ENCODE results near the gene OBP2B. TPM values are rescaled to one million over a fixed set of nuclear protein-coding genes. Genes with fewer than 3 reads are reported as not detected.

Gene OBP2B
- polyA plus RNA-seq, 1 experiment = not detected

- Histone ChIP-seq H3K9me3 (ENCODE audit: control insufficient read depth, insufficient read depth, low read length) (peaks cover 8% of the 10 kb centered on the region; the same call in 1 of the 2 replicates), H3K4me3 (ENCODE audit: low read depth, low read length) (no peak overlapping the region), H3K27me3 (ENCODE audit: control insufficient read depth, insufficient read depth, low read length) (peaks cover 17% of the 10 kb centered on the region), H3K27ac (ENCODE audit: low read depth, low read length) (no peak overlapping the region)
- POLR2A ChIA-PET = no interaction called here
- no peak for DNase-seq (ENCODE audit: low read depth, low spot score)
- CTCF ChIA-PET = no interaction called here
- TF ChIP-seq CTCF (IDR thresholded peaks at IDR 0.05; ENCODE audit: low read depth, low read length) = no peak
Observed at GRCh38 chr9:133204335-133204992, 4.6 kb downstream of the OBP2B start.

GRCh38 chr9:133203506-133204075 lies 5.5 kb downstream of the OBP2B start:
- no peak for TF ChIP-seq CTCF (IDR thresholded peaks at IDR 0.05; ENCODE audit: low read depth, low read length)
- ChIA-PET CTCF (no interaction called here), POLR2A (no interaction called here)
- DNase-seq (ENCODE audit: low read depth, low spot score) = no peak
- Histone ChIP-seq H3K4me3 (ENCODE audit: low read depth, low read length) (no peak overlapping the region), H3K9me3 (ENCODE audit: control insufficient read depth, insufficient read depth, low read length) (peaks cover 8% of the 10 kb centered on the region; the same call in 1 of the 2 replicates), H3K27ac (ENCODE audit: low read depth, low read length) (no peak overlapping the region), H3K27me3 (ENCODE audit: control insufficient read depth, insufficient read depth, low read length) (peaks cover 19% of the 10 kb centered on the region)

- ChIA-PET POLR2A (no interaction called here), CTCF (no interaction called here)
- Histone ChIP-seq H3K4me3 (ENCODE audit: low read depth, low read length) (no peak overlapping the region), H3K9me3 (ENCODE audit: control insufficient read depth, insufficient read depth, low read length) (peaks cover 8% of the 10 kb centered on the region; the same call in 1 of the 2 replicates), H3K27ac (ENCODE audit: low read depth, low read length) (no peak overlapping the region), H3K27me3 (ENCODE audit: control insufficient read depth, insufficient read depth, low read length) (peaks cover 19% of the 10 kb centered on the region)
- no peak for TF ChIP-seq CTCF (IDR thresholded peaks at IDR 0.05; ENCODE audit: low read depth, low read length)
- no peak for DNase-seq (ENCODE audit: low read depth, low spot score)
Observed at GRCh38 chr9:133202688-133203453, 6.2 kb downstream of the OBP2B start.

- peaks cover 8% of the 10 kb centered on the region; the same call in 1 of the 2 replicates for H3K9me3 ChIP-seq (ENCODE audit: control insufficient read depth, insufficient read depth, low read length)
- no peak overlapping the region for H3K4me3 ChIP-seq (ENCODE audit: low read depth, low read length)
- H3K27ac ChIP-seq (ENCODE audit: low read depth, low read length) = no peak overlapping the region
- POLR2A ChIA-PET = no interaction called here
- TF ChIP-seq CTCF (IDR thresholded peaks at IDR 0.05; ENCODE audit: low read depth, low read length) = no peak
- CTCF ChIA-PET = interaction anchor here (1.1 kb wide), 1 partner anchor 16 kb away, joined by 4 read pairs; no protein-coding TSS in a partner anchor
- DNase-seq (ENCODE audit: low read depth, low spot score) = no peak
- peaks cover 19% of the 10 kb centered on the region for H3K27me3 ChIP-seq (ENCODE audit: control insufficient read depth, insufficient read depth, low read length)
Observed at GRCh38 chr9:133202145-133202513, 6.9 kb downstream of the OBP2B start.
